Calu3 (cell line): ENCODE measurements around the gene RALA. TPM values are rescaled to one million over a fixed set of nuclear protein-coding genes. Genes with fewer than 3 reads are reported as not detected.

ENCODE experiments used
- BruUV-seq: library from RNA; stranded (reverse); fragments of 400-500 nt; replicated peaks from 2 replicates; lab custom pipeline; 2021; lab: Mats Ljungman, UMichigan
- CTCF ChIA-PET: fragments of 300-600 bp; sonication (Branson Sonifier 250); formaldehyde crosslinking; loops from one replicate; lab custom pipeline; 2022; ENCODE audit warnings: antibody characterized with exemption; lab: Charles Lee
- DNase-seq: peaks from one replicate; pipeline ENCODE4 v3.0.0; 2022
- H3K27ac Mint-ChIP-seq: one replicate; pipeline ENCODE4 v1.8.0; 2022; ENCODE audit warnings: mixed read lengths; ENCODE audit not compliant: unreplicated experiment
- H3K27me3 Mint-ChIP-seq: one replicate; pipeline ENCODE4 v1.8.0; 2022; ENCODE audit warnings: mixed read lengths; ENCODE audit not compliant: unreplicated experiment
- H3K36me3 Mint-ChIP-seq: one replicate; pipeline ENCODE4 v1.8.0; 2022; ENCODE audit warnings: mild to moderate bottlenecking, moderate library complexity, mixed read lengths; ENCODE audit not compliant: insufficient read depth, unreplicated experiment
- H3K4me1 Mint-ChIP-seq: one replicate; pipeline ENCODE4 v1.8.0; 2022; ENCODE audit warnings: mild to moderate bottlenecking, low read depth, mixed read lengths; ENCODE audit not compliant: unreplicated experiment
- H3K4me3 Mint-ChIP-seq: one replicate; pipeline ENCODE4 v1.8.0; 2022; ENCODE audit warnings: mild to moderate bottlenecking, low read depth, moderate library complexity, mixed read lengths; ENCODE audit not compliant: unreplicated experiment
- H3K9me3 Mint-ChIP-seq: one replicate; pipeline ENCODE4 v1.8.0; 2022; ENCODE audit warnings: low read depth, mixed read lengths; ENCODE audit not compliant: unreplicated experiment
- intact Hi-C: fragments of 100-400 bp; cut with micrococcal nuclease; formaldehyde crosslinking; loops from one replicate; pipeline ENCODE4 v1.10.0; 2022; ENCODE audit not compliant: unreplicated experiment
- total RNA-seq: library from RNA; stranded (reverse); gene quantifications from 2 replicates; pipeline ENCODE4 v1.2.3, GENCODE V29; 2022
- TF ChIP-seq, protein P1 (sequence below): fragments of 200-600 bp; IDR thresholded peaks from one replicate; pipeline ENCODE4 v1.8.0; 2022; ENCODE audit warnings: antibody characterized with exemption; ENCODE audit not compliant: unreplicated experiment

RALA gene
- total RNA-seq, 1 experiment from 2014 or later = 64.8 TPM

DNA sequence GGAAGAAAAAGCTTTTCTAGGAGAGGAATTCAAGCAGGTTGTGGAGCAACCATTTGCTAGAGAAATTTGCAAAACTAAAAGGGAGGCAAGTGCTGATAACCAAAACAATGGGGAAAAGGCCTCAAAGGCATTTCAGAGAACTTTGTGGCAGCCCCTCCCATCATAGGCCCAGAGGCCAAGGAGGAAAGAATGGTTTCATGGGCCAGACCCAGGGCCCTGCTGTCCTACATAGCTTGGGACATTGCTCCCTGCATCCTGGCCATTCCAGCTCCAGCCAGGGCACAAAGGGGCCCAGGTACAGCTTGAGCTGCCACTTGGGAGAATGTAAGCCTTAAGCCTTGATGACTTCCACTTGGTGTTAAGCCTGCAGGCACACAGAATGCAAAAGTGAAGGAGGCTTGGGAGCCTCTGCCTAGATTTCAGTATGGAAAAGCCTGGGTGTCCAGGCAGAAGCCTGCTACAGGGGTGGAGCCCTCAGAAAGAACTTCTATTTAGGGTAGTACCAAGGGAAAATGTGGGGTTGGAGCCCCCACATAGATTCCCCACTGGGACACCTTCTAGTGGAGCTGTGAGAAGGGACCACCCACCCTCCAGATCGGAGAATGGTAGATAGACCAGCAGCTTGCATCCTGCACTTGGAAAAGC lies 91.2 kb downstream of the RALA start:
- no peak overlapping the region for H3K27ac Mint-ChIP-seq
- peaks cover 25% of the 10 kb centered on the region for H3K9me3 Mint-ChIP-seq
- no peak overlapping the region for H3K4me3 Mint-ChIP-seq
- H3K4me1 Mint-ChIP-seq = peaks cover 6% of the 10 kb centered on the region
- no peaks in the 10 kb centered on the region for H3K27me3 Mint-ChIP-seq
- CTCF ChIA-PET = no interaction called here
- BruUV-seq = no TSS peak
- DNase-seq = no peak
- intact Hi-C loops = no loop called here
- TF ChIP-seq, protein P1, sequence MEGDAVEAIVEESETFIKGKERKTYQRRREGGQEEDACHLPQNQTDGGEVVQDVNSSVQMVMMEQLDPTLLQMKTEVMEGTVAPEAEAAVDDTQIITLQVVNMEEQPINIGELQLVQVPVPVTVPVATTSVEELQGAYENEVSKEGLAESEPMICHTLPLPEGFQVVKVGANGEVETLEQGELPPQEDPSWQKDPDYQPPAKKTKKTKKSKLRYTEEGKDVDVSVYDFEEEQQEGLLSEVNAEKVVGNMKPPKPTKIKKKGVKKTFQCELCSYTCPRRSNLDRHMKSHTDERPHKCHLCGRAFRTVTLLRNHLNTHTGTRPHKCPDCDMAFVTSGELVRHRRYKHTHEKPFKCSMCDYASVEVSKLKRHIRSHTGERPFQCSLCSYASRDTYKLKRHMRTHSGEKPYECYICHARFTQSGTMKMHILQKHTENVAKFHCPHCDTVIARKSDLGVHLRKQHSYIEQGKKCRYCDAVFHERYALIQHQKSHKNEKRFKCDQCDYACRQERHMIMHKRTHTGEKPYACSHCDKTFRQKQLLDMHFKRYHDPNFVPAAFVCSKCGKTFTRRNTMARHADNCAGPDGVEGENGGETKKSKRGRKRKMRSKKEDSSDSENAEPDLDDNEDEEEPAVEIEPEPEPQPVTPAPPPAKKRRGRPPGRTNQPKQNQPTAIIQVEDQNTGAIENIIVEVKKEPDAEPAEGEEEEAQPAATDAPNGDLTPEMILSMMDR = no peak
- H3K36me3 Mint-ChIP-seq = peaks cover 3% of the 10 kb centered on the region

DNA sequence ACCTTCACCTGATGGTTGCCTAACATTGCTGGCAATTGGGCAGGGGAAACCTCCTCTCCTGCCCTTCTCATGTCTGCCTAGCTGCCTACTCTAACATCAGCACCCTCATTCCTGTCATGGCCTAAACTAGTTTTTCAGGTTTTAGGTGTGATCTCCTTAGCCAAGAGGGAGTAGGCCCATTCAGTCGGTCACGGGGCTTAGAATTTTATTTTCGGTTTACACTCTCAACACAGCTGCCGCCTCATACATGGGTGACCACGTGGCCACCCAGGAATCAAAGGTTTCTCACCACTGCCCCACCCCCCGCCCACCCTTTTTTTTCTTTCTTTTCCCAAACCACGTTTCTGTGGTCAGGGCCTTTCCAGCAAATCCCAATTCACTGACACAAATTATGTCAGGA lies 97.2 kb downstream of the RALA start:
- CTCF ChIA-PET = interaction anchor here (0.6 to 2.0 kb wide), 3 partner anchors 22 to 140 kb away, joined by 3 to 8 read pairs (median 3); no protein-coding TSS in a partner anchor

DNA sequence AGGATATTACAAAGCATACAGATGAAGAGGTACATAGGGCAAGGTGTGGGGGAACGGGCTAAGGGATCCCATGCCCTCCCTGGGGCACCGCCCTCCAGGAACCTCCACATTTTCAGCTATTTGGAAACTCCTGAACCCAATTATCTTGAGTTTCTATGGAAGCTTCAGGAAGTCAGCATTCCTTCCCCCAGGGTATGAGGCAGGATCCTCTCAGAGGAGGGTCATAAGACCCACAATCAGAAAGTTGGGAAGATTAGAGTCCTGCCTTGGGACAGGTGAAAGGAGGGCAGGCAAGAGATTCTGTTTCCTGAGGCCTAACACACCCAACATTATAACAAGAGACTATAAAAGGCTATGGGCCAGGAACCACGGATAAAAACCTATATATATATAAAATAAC lies 98.0 kb downstream of the RALA start:
- H3K9me3 Mint-ChIP-seq = peaks cover 6% of the 10 kb centered on the region
- H3K27me3 Mint-ChIP-seq = no peaks in the 10 kb centered on the region
- no TSS peak for BruUV-seq
- intact Hi-C loops = loop anchor here (2.0 kb wide), 1 partner anchor 13 kb away; no protein-coding TSS in a partner anchor
- TF ChIP-seq, protein P1 = no peak
- H3K27ac Mint-ChIP-seq = peak overlapping the region; percentile 53
- H3K4me3 Mint-ChIP-seq = no peak overlapping the region
- H3K36me3 Mint-ChIP-seq = peaks cover 14% of the 10 kb centered on the region
- peaks cover 28% of the 10 kb centered on the region for H3K4me1 Mint-ChIP-seq
- no peak for DNase-seq
- CTCF ChIA-PET = interaction anchor here (1.1 to 2.0 kb wide), 2 partner anchors 9 to 21 kb away, joined by 3 to 8 read pairs; no protein-coding TSS in a partner anchor

More for the DNA sequence above, 97.2 kb downstream of the RALA start:
- H3K27ac Mint-ChIP-seq = peak overlapping the region; percentile 53
- no TSS peak for BruUV-seq
- TF ChIP-seq, protein P1 = no peak
- H3K4me1 Mint-ChIP-seq = peaks cover 28% of the 10 kb centered on the region
- peaks cover 14% of the 10 kb centered on the region for H3K36me3 Mint-ChIP-seq
- intact Hi-C loops = loop anchor here (2.0 kb wide), 1 partner anchor 14 kb away; no protein-coding TSS in a partner anchor
- DNase-seq = peak; percentile 85
- peak overlapping the region; percentile 1 for H3K4me3 Mint-ChIP-seq
- no peaks in the 10 kb centered on the region for H3K27me3 Mint-ChIP-seq
- H3K9me3 Mint-ChIP-seq = peaks cover 9% of the 10 kb centered on the region

DNA sequence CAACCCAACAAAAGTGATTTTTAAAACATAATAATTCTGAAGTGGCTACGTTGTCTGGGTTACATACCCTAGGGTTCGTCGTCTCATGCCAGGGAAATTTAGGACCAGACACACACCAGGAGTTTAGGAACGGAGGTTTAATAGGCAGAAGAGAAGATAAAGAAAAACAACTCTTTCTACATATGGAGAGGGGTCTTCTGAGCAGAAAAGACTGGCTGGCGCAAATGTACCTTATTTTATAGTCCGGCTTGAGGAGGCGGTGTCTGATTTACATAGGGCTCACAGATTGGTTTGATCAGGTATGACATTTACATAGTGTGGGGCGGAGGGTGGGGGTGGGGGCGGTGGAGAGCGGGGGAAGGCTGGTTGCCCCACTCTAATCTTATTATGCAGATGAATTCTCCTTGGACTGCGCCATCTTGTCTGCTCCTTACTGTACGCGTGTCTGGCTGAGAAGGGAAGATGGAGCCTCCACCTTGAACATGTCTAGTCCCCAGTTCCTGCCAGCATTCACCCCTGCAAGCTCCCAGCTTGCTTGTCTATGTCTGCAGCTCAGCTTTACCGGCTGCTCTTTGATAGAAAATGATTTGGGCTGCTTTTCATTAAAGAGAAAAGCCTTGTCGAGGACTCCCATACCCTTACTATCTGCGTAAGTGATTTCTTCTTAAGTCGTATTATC lies 98.7 kb downstream of the RALA start:
- H3K4me3 Mint-ChIP-seq = no peak overlapping the region
- H3K27ac Mint-ChIP-seq = no peak overlapping the region
- H3K4me1 Mint-ChIP-seq = peaks cover 28% of the 10 kb centered on the region
- CTCF ChIA-PET = interaction anchor here (1.1 to 2.0 kb wide), 2 partner anchors 9 to 20 kb away, joined by 3 to 8 read pairs; no protein-coding TSS in a partner anchor
- TF ChIP-seq, protein P1 = no peak
- no TSS peak for BruUV-seq
- no peak for DNase-seq
- H3K27me3 Mint-ChIP-seq = no peaks in the 10 kb centered on the region
- intact Hi-C loops = loop anchor here (2.0 kb wide), 1 partner anchor 13 kb away; no protein-coding TSS in a partner anchor
- H3K36me3 Mint-ChIP-seq = peaks cover 14% of the 10 kb centered on the region
- peaks cover 4% of the 10 kb centered on the region for H3K9me3 Mint-ChIP-seq
